MM.1S (cell line): ENCODE results near the gene VSTM4.

Experiments used
- DNase-seq: peaks from one replicate; pipeline ENCODE4 v3.0.0-alpha.2; 2015
- H2AFZ ChIP-seq: fragments of 300-600 bp; sonication (generic); 2 replicates; pipeline ENCODE4 v1.6.0; 2016; ENCODE audit warnings: antibody characterized with exemption, low read length
- H3F3A ChIP-seq: fragments of 300-600 bp; sonication (generic); 2 replicates; pipeline ENCODE4 v1.6.1; 2016; ENCODE audit warnings: mild to moderate bottlenecking, antibody characterized with exemption, low read length, moderate library complexity, mixed read lengths; ENCODE audit not compliant: insufficient read depth
- H3K27ac ChIP-seq: fragments of 300-600 bp; sonication (generic); 2 replicates; pipeline ENCODE4 v1.5.1; 2016; ENCODE audit warnings: mild to moderate bottlenecking, low read length
- H3K27me3 ChIP-seq: fragments of 300-600 bp; sonication (generic); replicated peaks from 2 replicates; pipeline ENCODE4 v1.6.0; 2016; ENCODE audit warnings: low read length; ENCODE audit not compliant: insufficient read depth
- H3K36me3 ChIP-seq: fragments of 300-600 bp; sonication (generic); replicated peaks from 2 replicates; pipeline ENCODE4 v1.6.1; 2016; ENCODE audit warnings: mild to moderate bottlenecking, low read length, mixed read lengths; ENCODE audit not compliant: insufficient read depth
- H3K4me1 ChIP-seq: fragments of 300-600 bp; sonication (generic); 2 replicates; pipeline ENCODE4 v1.6.1; 2016; ENCODE audit warnings: low read length, mixed read lengths
- H3K4me2 ChIP-seq: fragments of 300-600 bp; sonication (generic); 2 replicates; pipeline ENCODE4 v1.6.0; 2016; ENCODE audit warnings: low read depth, low read length
- H3K4me3 ChIP-seq: fragments of 300-600 bp; sonication (generic); 2 replicates; pipeline ENCODE4 v1.5.1; 2016; ENCODE audit warnings: low read length, mixed read lengths
- H3K79me2 ChIP-seq: fragments of 300-600 bp; sonication (generic); 2 replicates; pipeline ENCODE4 v1.6.1; 2016; ENCODE audit warnings: mixed run types, low read length, mixed read lengths
- H3K9ac ChIP-seq: fragments of 300-600 bp; sonication (generic); 2 replicates; pipeline ENCODE4 v1.6.1; 2016; ENCODE audit warnings: low read length, mixed read lengths
- H3K9me2 ChIP-seq: fragments of 300-600 bp; sonication (generic); replicated peaks from 2 replicates; pipeline ENCODE4 v1.6.1; 2016; ENCODE audit warnings: mild to moderate bottlenecking, low read length, mixed read lengths; ENCODE audit not compliant: insufficient read depth
- H3K9me3 ChIP-seq: fragments of 300-600 bp; sonication (generic); replicated peaks from 2 replicates; pipeline ENCODE4 v1.6.1; 2016; ENCODE audit warnings: mild to moderate bottlenecking, low read length, mixed read lengths; ENCODE audit not compliant: insufficient read depth
- H4K20me1 ChIP-seq: fragments of 300-600 bp; sonication (generic); 2 replicates; pipeline ENCODE4 v1.6.1; 2016; ENCODE audit warnings: mild to moderate bottlenecking, low read length, moderate library complexity, mixed read lengths; ENCODE audit not compliant: insufficient read depth
- EZH2 ChIP-seq: fragments of 300-600 bp; sonication (generic); optimal IDR thresholded peaks from 2 replicates; pipeline ENCODE3; 2017; ENCODE audit warnings: low read depth, mild to moderate bottlenecking, antibody characterized with exemption, low read length, mixed read lengths
- EZH2phosphoT487 ChIP-seq: fragments of 300-600 bp; sonication (generic); IDR thresholded peaks from 2 replicates; pipeline ENCODE4 v1.6.1; 2018; ENCODE audit warnings: antibody characterized with exemption, low read length
- TF ChIP-seq, protein P1 (sequence below): fragments of 300-600 bp; sonication (generic); IDR thresholded peaks from 2 replicates; pipeline ENCODE4 v1.5.1; 2016; ENCODE audit warnings: antibody characterized with exemption, low read length, mixed read lengths

The VSTM4 gene

DNA sequence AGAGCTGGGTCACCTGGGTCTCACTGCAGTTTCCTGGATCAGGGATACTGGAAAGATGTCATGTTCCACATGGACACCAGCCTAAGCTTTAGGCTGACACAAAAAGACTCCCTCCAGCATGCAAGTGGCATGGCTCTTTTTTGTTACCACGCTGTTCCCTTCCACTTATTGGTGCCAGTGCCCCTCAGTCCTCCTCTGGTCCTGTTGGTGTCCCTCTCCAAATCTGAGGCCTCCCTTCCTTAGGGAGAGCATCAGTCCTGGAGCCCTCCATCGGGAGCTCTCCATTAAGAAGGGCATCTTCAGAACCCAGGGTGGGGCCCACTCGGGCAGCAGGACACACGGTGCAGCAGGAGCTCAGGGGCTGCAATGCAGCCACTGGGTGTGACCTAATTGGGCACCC is 99.6 kb downstream of the VSTM4 start:
- Histone ChIP-seq H3K36me3 (no peaks in the 10 kb centered on the region), H3K27me3 (no peaks in the 10 kb centered on the region), H2AFZ (no peak overlapping the region), H3K4me3 (no peak overlapping the region), H3K9ac (no peak overlapping the region), H3K4me1 (no peaks in the 10 kb centered on the region), H3K4me2 (no peak overlapping the region), H3K9me3 (no peaks in the 10 kb centered on the region), H4K20me1 (no peaks in the 10 kb centered on the region), H3F3A (no peaks in the 10 kb centered on the region), H3K79me2 (no peaks in the 10 kb centered on the region), H3K27ac (no peak overlapping the region), H3K9me2 (no peaks in the 10 kb centered on the region)
- DNase-seq: no peak
- TF ChIP-seq EZH2 (no peak), EZH2phosphoT487 (no peak)
- TF ChIP-seq, protein P1, sequence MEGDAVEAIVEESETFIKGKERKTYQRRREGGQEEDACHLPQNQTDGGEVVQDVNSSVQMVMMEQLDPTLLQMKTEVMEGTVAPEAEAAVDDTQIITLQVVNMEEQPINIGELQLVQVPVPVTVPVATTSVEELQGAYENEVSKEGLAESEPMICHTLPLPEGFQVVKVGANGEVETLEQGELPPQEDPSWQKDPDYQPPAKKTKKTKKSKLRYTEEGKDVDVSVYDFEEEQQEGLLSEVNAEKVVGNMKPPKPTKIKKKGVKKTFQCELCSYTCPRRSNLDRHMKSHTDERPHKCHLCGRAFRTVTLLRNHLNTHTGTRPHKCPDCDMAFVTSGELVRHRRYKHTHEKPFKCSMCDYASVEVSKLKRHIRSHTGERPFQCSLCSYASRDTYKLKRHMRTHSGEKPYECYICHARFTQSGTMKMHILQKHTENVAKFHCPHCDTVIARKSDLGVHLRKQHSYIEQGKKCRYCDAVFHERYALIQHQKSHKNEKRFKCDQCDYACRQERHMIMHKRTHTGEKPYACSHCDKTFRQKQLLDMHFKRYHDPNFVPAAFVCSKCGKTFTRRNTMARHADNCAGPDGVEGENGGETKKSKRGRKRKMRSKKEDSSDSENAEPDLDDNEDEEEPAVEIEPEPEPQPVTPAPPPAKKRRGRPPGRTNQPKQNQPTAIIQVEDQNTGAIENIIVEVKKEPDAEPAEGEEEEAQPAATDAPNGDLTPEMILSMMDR: no peak

GRCh38 chr10:49012603-49013002 is 102.7 kb downstream of the VSTM4 start:
- Histone ChIP-seq H3K9me2 (no peaks in the 10 kb centered on the region), H3K79me2 (no peaks in the 10 kb centered on the region), H3K4me2 (no peak overlapping the region), H3K36me3 (no peaks in the 10 kb centered on the region), H4K20me1 (no peaks in the 10 kb centered on the region), H3K27me3 (no peaks in the 10 kb centered on the region), H3K27ac (no peak overlapping the region), H3K4me1 (no peaks in the 10 kb centered on the region), H3K4me3 (no peak overlapping the region), H3K9ac (no peak overlapping the region), H3F3A (no peaks in the 10 kb centered on the region), H3K9me3 (no peaks in the 10 kb centered on the region), H2AFZ (no peak overlapping the region)
- no peak for DNase-seq
- TF ChIP-seq, protein P1: no peak
- TF ChIP-seq EZH2phosphoT487 (no peak), EZH2 (no peak)

GRCh38 chr10:49011756-49012155 is 103.6 kb downstream of the VSTM4 start:
- Histone ChIP-seq H3F3A (no peaks in the 10 kb centered on the region), H3K27ac (no peak overlapping the region), H3K4me1 (no peaks in the 10 kb centered on the region), H3K9me2 (no peaks in the 10 kb centered on the region), H3K36me3 (no peaks in the 10 kb centered on the region), H2AFZ (no peak overlapping the region), H4K20me1 (no peaks in the 10 kb centered on the region), H3K9me3 (no peaks in the 10 kb centered on the region), H3K27me3 (no peaks in the 10 kb centered on the region), H3K4me2 (no peak overlapping the region), H3K9ac (no peak overlapping the region), H3K4me3 (no peak overlapping the region), H3K79me2 (no peaks in the 10 kb centered on the region)
- no peak for TF ChIP-seq EZH2phosphoT487
- DNase-seq: no peak

DNA sequence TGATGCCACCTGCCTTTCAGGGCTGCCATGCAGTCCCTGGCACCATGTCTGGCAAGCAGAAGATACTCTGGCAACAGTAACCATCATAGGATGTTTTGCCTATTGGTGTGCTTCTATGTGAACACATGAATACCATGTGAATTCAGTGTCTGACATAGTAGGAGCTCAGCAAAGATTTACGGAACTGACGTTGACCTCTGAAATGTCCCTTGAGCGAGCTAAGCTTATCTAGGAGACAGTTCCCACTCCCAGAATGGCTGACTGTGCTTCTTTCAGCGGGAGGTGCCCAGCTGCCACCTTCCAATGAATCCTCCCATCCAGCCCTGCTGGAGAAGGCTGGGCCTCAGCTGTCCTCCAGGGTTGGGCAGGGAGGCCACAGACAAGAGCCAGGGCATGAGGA is 104.5 kb downstream of the VSTM4 start:
- Histone ChIP-seq H2AFZ (no peak overlapping the region), H3K27ac (no peak overlapping the region), H3K4me2 (no peak overlapping the region), H3K9ac (no peak overlapping the region), H3K36me3 (no peaks in the 10 kb centered on the region), H3K79me2 (no peaks in the 10 kb centered on the region), H3K4me3 (no peak overlapping the region), H4K20me1 (no peaks in the 10 kb centered on the region), H3K9me2 (no peaks in the 10 kb centered on the region), H3K4me1 (no peaks in the 10 kb centered on the region), H3K9me3 (no peaks in the 10 kb centered on the region), H3F3A (no peaks in the 10 kb centered on the region), H3K27me3 (no peaks in the 10 kb centered on the region)
- no peak for DNase-seq
- no peak for TF ChIP-seq EZH2phosphoT487
